ENCODE results near the gene HNRNPM.
"Not testable (repeated sequence)": the region's sequence is repeated elsewhere in the genome, so short reads cannot be mapped to it uniquely, and the experiment has no call there.

HNRNPM gene

DNA sequence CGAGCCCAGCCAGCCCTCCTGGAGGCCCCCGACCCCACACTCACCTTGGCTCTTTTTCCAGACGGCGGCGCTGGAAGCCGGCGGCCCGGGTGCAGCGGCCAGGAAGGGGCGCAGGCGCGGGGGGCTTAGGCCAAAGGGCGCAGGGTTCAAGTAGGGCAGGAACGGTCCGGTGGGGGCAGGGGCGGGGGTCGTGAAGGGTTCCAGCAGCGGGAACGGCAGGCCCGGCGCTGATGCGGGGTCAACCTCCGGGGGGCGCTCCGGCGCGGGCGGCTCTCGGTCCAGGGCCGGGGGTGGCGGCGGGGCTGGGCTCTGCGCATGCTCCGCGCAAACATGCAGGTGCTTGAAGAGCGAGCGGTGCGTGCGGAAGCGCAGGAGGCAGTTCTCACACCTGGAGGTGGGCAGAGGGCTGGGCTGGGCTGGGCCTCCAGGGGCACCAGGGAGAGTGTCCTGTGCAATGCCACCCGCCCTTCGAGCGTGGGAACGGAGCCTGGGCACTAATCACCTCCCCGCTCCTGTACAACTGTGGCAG, 66.9 kb downstream of the HNRNPM start:
- POLR2A ChIA-PET = interaction anchor here (0.6 kb wide), 1 partner anchor 15 kb away, joined by 3 read pairs; no protein-coding TSS in a partner anchor
- CTCF ChIA-PET = no interaction called here
- TF ChIP-seq, protein P1, sequence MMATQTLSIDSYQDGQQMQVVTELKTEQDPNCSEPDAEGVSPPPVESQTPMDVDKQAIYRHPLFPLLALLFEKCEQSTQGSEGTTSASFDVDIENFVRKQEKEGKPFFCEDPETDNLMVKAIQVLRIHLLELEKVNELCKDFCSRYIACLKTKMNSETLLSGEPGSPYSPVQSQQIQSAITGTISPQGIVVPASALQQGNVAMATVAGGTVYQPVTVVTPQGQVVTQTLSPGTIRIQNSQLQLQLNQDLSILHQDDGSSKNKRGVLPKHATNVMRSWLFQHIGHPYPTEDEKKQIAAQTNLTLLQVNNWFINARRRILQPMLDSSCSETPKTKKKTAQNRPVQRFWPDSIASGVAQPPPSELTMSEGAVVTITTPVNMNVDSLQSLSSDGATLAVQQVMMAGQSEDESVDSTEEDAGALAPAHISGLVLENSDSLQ (IDR thresholded peaks at IDR 0.05) = no peak
- TF ChIP-seq BHLHE40 (IDR thresholded peaks at IDR 0.05; ENCODE audit: borderline replicate concordance) (no peak), NFRKB (IDR thresholded peaks at IDR 0.05) (no peak), FOXA1 (IDR thresholded peaks at IDR 0.05) (no peak), TARDBP (IDR thresholded peaks at IDR 0.05) (no peak), ARNT (IDR thresholded peaks at IDR 0.05) (no peak), HDGF (IDR thresholded peaks at IDR 0.05; ENCODE audit: borderline replicate concordance) (no peak), FOXM1 (IDR thresholded peaks at IDR 0.05; ENCODE audit: borderline replicate concordance) (no peak), SUZ12 (IDR thresholded peaks at IDR 0.05) (no peak), SP1 (IDR thresholded peaks at IDR 0.05) (no peak)
- DNase-seq (ENCODE audit: extremely low spot score) = peak; percentile 7

DNA sequence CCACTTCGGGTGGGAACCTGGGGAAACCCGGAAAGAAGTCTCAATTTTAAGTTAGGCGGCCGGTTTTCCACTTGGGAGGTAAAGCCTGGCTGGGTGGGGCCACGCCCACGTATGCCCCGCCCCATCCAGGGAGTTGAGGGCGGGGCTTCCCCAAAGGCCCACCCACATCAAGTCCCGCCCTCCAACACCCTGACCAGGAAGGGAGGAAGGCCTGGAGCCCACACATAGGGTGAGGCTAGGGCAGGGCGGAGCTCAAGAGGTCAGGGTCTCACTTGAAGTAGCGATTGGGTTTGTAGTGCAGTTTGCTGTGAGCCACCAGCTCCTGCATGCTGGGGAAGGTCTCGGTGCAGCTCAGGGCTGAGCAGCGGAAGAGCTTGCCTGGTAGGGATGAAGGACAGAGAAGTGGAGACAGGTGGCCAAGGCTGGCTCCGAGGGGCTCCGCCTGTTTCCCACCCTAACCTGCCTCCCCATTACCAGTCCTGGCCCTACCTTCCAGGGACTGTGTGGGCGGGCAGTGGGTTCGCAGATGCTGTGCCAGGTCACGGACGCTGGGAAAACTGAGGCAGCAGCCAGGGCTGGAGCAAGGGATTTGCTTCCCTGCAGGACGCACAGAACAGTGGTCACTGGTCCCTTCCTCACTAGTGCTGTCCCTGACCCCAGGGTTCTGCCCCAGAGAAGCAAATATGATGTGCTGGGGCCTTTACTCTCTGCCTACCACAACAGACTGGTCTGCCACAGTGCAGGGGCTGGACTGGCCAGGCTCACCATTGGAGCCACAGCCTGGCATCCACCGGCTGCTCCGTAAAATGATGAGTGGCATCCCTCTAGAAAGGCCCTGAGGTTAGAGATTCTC, 67.6 kb downstream of the HNRNPM start:
- CTCF ChIA-PET = interaction anchor here (1.6 kb wide), 1 partner anchor 14 kb away, joined by 3 read pairs; no protein-coding TSS in a partner anchor
- POLR2A ChIA-PET = interaction anchor here (0.6 to 4.2 kb wide), 10 partner anchors 7 to 609 kb away, joined by 3 to 121 read pairs (median 10); partner anchors contain the start of genes HNRNPM, MAP2K7 and MARCHF2
- TF ChIP-seq SP1 (IDR thresholded peaks at IDR 0.05) (no peak), NFRKB (IDR thresholded peaks at IDR 0.05) (no peak), HDGF (IDR thresholded peaks at IDR 0.05; ENCODE audit: borderline replicate concordance) (peak; percentile 71; the same call in 1 of the 2 replicates), CTBP1 (IDR thresholded peaks at IDR 0.05; ENCODE audit: borderline replicate concordance) (no peak), L3MBTL2 (conservative IDR thresholded peaks at IDR 0.05) (no peak)
- DNase-seq (ENCODE audit: extremely low spot score) = peak; percentile 74

DNA sequence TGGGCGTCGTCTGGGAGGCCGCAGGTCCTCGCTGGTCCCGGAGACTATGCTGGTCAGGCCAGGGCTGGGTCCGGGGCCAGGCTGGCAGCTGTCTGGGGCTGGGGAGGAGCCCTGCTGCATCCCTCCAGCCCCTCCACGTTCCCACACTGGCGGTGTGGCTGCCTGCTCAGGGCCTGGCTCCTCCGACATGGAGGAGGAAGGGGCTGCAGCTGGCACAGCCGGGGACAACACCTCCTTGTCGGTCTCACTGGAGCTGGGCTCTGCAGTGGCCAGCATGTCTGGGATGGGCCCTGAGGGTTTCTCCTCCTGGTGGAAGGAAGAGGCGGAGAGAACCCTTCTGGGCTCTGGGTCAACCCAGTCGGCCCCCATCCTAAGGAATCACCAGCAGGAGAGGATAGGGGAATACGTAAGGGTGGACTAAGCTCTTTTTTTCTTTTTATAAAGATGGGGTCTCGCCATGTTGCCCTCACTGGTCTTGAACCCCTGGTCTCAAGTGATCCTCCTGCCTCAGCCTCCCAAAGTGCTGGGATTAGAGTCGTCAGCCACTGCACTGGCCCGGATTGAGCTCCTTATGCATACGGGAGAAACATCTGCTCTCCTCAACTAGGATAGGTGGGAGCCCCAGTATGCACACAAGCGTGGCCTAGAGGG, 68.4 kb downstream of the HNRNPM start:
- CTCF ChIA-PET = interaction anchor here (0.8 to 1.6 kb wide), 3 partner anchors 12 to 67 kb away, joined by 3 to 5 read pairs (median 5); no protein-coding TSS in a partner anchor
- TF ChIP-seq NFRKB (IDR thresholded peaks at IDR 0.05) = no peak
- TF ChIP-seq, protein P1 (IDR thresholded peaks at IDR 0.05) = no peak
- no peak for TF ChIP-seq ARNT (IDR thresholded peaks at IDR 0.05)
- no peak for TF ChIP-seq L3MBTL2 (conservative IDR thresholded peaks at IDR 0.05)
- TF ChIP-seq BHLHE40 (IDR thresholded peaks at IDR 0.05; ENCODE audit: borderline replicate concordance) = no peak
- no peak for TF ChIP-seq ELF4 (IDR thresholded peaks at IDR 0.05)
- TF ChIP-seq LEF1 (IDR thresholded peaks at IDR 0.05; ENCODE audit: borderline replicate concordance) = no peak
- TF ChIP-seq SP1 (IDR thresholded peaks at IDR 0.05) = no peak
- no peak for TF ChIP-seq ZNF384 (IDR thresholded peaks at IDR 0.05)
- no peak for TF ChIP-seq CTBP1 (IDR thresholded peaks at IDR 0.05; ENCODE audit: borderline replicate concordance)
- no peak for TF ChIP-seq FOXK2 (IDR thresholded peaks at IDR 0.05)
- no peak for TF ChIP-seq SUZ12 (IDR thresholded peaks at IDR 0.05)
- TF ChIP-seq FOXA1 (IDR thresholded peaks at IDR 0.05) = no peak
- TF ChIP-seq TARDBP (IDR thresholded peaks at IDR 0.05) = no peak
- TF ChIP-seq FOXM1 (IDR thresholded peaks at IDR 0.05; ENCODE audit: borderline replicate concordance) = no peak
- TF ChIP-seq HDGF (IDR thresholded peaks at IDR 0.05; ENCODE audit: borderline replicate concordance) = no peak
- POLR2A ChIA-PET = interaction anchor here (0.6 to 4.2 kb wide), 37 partner anchors 8 to 644 kb away, joined by 3 to 121 read pairs (median 5); partner anchors contain the start of genes HNRNPM, MAP2K7, MARCHF2 and RAB11B
- DNase-seq (ENCODE audit: extremely low spot score) = peak; percentile 9

DNA sequence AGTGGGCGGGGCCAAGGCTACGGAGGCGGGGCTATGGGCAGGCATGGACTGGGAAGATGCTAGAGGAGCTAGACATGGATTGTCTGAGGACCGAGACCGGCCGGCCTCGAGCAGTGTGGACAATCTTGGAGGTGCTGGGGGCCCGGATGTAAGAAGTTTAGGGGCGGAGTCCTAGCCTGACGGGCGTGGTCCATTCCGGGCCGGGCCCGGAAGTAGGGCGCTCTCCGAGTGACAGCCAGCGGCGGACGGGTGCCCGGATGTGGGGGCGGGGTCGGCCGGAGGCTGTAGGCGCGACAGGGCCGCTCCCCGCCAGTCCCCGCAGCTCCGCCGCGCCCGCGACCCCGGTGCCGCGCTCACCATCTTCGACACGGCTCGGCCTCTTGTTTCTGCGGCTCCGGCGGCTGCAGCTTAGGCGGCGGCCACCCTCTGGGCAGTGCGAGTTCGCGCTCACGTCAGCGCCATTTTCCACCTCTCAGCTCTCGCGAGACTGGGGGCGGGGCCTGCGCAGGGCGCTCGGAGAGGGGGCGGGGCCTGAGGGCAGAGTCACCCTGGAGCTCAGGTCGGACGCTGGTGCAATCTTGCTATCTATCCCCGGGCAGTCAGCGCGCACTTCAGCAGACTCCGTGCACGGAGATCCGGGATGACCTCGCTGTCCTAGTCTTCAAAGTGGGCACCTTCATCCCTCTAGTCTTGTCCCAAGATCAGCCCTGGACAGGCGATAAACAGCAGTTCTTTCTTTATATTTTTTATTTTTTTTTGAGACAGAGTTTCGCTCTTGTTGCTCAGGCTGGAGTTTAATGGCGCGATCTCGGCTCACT, 69.1 kb downstream of the HNRNPM start, which contains the start of gene ZNF414:
ZNF414 (minus strand) TSS at position 481 of the 818 bp plus-strand sequence; CDS start at position 360, 121 bp downstream.
- TF ChIP-seq NFRKB (IDR thresholded peaks at IDR 0.05) (no peak), SP1 (IDR thresholded peaks at IDR 0.05) (no peak), L3MBTL2 (conservative IDR thresholded peaks at IDR 0.05) (no peak), HDGF (IDR thresholded peaks at IDR 0.05; ENCODE audit: borderline replicate concordance) (peak; percentile 99), FOXA1 (IDR thresholded peaks at IDR 0.05) (no peak), ARNT (IDR thresholded peaks at IDR 0.05) (no peak), FOXK2 (IDR thresholded peaks at IDR 0.05) (no peak), TARDBP (IDR thresholded peaks at IDR 0.05) (no peak), ELF4 (IDR thresholded peaks at IDR 0.05) (peak; percentile 53), SUZ12 (IDR thresholded peaks at IDR 0.05) (no peak), FOXM1 (IDR thresholded peaks at IDR 0.05; ENCODE audit: borderline replicate concordance) (no peak), BHLHE40 (IDR thresholded peaks at IDR 0.05; ENCODE audit: borderline replicate concordance) (no peak), ZNF384 (IDR thresholded peaks at IDR 0.05) (no peak), LEF1 (IDR thresholded peaks at IDR 0.05; ENCODE audit: borderline replicate concordance) (no peak)
- TF ChIP-seq, protein P1 (IDR thresholded peaks at IDR 0.05) = peak; percentile 96
- POLR2A ChIA-PET = interaction anchor here (0.6 to 4.2 kb wide), 45 partner anchors 8 to 645 kb away, joined by 3 to 121 read pairs (median 5); partner anchors contain the start of genes HNRNPM, MAP2K7, MARCHF2 and RAB11B
- DNase-seq (ENCODE audit: extremely low spot score) = peak; percentile 94
- CTCF ChIA-PET = interaction anchor here (0.6 to 1.6 kb wide), 4 partner anchors 11 to 67 kb away, joined by 3 to 5 read pairs (median 4); no protein-coding TSS in a partner anchor

DNA sequence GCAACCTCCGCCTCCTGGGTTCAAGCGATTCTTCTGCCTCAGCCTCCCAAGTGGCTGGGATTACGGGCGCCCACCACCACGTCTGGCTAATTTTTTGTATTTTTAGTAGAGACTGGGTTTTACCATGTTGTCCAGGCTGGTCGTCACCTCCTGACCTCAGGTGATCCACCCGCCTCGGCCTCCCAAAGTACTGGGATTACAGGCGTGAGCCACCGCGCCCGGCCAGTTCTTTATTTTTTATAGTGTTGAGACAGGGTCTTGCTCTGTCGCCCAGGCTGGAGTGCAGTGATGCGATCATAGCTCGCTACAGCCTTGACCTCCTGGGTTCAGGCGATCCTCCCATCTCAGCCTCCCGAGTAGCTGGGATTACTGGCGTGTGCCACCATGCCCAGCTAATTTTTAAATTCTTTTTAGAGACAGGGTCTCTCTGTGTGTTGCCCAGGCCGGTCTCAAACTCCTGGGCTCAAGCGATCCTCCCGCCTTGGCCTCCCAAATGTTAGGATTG, 69.8 kb downstream of the HNRNPM start:
- DNase-seq (ENCODE audit: extremely low spot score); CTCF ChIA-PET: not testable (repeated sequence)
- POLR2A ChIA-PET = interaction anchor here (0.9 to 4.2 kb wide), 30 partner anchors 9 to 247 kb away, joined by 3 to 121 read pairs (median 6); partner anchors contain the start of genes HNRNPM, MARCHF2 and RAB11B

All from HEK293T (cell line).